ENCODE measurements around the gene LYRM2.

LYRM2 gene

DNA sequence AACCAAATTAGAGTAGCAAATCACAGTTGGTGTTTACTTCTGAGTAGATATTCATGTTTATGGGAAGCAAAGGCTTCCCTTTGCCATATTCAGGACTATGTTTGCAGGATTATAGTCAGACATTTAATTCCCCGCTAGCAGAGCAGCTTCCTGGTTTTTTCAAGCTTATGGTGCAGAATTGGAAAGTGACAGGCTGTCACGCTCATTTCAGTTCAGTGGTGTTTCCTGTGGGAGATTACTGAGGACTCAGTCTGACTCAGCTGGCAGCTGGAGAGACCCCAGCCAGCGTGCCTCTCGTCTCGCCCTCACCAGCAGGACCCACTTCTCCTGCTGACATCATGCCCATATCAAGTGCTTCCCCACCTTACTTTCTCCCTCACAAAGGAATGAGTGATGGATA lies 85.1 kb downstream of the LYRM2 start:
- no peak for DNase-seq

DNA sequence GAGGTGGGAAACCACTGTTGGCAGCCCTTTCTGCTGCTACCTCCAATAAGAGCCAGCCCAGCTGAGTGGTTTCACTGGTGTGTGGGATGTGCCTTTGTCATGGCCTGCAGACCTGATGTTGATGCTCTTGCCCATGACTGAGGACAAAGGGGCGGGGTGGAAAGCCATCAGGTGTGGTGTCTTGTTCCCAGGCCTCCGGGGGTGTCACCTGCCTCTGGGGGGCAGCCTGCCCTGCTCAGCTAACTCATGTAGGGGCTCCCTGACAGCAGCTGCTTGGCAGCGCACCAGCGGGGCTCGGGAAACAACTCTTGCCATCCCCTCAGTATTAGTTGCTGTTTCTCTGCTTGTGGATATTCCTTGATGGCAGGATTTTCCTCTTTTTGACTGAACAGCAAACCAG lies 91.3 kb downstream of the LYRM2 start:
- no peak for DNase-seq

DNA sequence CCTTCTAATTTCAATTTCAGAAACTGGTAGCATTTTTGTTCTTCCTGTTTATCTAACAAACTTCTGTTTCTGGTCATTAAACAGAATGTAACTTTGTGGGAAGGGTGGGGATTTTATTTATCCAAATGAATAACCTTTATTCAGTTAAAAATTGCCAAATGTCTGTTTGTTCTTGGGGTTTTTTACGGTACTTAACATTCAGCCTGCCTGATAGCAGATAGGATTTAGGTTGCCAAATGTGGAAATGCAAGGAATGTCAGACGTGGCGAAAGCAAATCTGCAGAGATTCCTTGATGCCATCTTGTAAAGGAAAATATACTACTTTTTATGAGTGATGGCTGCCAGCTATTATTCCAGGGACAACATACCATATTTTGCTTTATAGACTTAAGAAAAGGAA lies 95.7 kb downstream of the LYRM2 start:
- DNase-seq = no peak

DNA sequence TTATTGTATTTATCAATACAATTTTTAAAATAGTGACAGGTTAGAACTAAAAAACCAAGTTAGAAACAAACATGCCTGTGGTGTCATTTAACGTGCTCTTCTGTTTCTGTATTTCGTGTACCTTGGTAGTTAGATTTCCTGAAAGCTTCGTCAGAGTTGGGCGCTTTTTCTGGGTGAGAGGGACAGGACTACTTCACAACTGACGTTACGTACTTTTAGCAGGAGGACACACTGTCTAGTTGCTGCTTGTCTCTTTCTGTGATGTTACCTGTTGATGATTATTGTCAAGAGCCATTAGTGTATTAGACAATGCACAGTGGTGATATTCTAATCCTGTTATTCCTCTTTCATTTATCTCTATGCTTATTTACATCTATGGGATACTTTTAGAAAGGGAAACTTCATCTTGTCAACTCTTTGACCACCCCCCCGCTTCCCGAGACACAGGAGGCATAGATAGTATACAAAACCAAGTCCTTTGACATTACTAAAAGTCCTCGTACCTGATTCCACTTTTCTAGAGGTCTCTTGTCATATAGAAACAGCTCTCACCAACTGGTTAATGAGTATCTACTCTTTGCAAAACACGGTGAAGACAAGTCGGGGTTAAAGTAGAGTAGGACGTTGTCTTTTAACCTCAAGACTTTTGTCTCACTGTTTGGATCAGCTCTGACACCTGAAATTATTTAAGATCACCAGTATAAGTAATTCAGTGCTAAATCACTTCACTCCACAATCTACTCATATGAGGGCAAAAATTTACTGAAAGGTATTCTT lies 96.3 kb downstream of the LYRM2 start:
- no peak for DNase-seq

DNA sequence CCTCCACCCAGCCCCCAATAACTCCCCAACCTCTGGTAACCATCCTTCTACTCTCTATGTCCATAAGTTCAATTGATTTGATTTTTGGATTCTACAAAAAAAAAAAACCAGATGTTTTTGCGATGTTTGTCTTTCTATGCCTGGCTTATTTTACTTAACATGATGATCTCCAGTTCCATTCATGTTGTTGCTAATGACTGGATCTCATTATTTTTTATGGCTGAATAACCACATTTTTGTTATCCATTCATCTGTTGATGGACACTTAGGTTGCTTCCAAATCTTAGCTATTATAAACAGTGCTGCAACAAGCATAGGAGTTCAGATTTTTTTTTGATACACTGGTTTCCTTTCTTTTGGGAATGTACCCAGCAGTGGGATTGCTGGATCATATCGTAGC lies 98.8 kb downstream of the LYRM2 start:
- no peak for DNase-seq

DNA sequence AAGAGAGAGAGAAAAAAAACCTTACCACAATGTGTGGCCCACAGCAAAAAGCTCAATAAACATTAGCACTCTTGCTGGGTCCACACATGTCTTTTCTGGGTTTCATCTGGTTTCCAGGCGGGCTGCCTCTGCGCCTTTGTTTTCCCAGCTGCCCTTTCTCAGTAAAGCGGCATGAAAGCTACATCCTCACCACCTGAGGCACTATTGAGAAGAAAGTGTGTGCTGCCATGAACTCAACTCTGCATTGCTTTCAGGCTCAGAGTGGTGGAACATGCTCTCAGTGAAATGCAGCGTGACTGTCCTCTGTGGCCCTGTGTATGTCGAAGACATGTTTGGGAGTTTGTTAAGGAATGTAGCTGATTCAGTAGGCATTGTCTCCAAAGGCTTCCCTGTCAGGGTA lies 102.3 kb downstream of the LYRM2 start:
- DNase-seq = no peak

DNA sequence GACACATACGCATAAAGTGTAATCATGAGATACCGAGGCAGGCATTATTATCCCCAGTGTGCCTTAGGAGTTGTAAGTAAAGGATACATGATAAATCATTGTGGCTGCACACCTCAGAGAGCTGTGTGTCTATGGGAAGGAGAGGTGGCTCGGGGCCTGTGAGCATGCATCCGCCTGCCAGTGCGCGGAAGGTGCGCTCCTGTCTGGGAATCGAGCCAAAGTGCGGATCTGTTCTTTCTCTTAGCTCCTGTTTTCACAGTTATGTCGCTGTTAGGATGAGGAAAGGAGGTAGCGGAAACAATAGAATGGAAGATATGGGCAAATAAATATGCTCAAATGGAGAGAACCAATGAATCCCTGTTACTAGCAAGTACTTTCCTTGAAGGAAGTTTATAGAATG lies 107.6 kb downstream of the LYRM2 start:
- peak; percentile 83 for DNase-seq

DNA sequence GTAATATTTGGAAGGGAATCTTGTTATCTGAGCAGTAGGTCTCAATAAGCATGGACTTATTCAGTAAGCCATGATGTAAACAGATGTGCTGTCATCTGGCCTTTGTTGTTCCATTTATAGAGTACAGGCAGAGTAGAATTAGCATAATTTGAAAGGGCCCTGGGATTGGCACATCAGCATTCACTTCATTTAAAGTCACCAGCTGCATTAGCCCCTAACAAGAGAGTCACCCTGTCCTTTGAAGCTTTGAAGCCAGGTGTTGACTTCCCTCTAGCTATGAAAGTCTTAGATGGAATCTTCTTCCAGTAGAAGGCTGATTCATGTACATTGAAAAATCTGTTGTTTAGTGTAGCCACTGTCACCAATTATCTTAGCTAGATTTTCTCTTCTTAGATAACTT lies 109.7 kb downstream of the LYRM2 start:
- no peak for DNase-seq

DNA sequence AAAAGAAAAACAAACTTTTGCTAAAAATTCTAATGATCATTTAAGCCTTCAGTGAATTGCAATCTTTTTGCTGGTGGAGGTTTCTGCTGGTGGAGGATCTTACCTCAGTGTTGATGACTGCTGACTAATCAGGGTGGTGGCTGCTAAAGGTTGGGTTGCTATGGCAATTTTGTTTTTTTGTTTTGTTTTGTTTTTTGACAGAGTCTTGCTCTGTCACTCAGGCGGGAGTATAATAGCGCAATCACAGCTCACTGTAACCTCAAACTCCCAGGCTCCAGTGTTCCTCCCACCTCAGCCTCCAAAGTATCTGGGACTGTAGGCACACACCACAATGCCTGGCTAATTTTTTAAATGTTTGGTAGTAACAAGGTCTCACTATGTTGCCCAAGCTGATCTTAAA lies 110.9 kb downstream of the LYRM2 start:
- DNase-seq = no peak

DNA sequence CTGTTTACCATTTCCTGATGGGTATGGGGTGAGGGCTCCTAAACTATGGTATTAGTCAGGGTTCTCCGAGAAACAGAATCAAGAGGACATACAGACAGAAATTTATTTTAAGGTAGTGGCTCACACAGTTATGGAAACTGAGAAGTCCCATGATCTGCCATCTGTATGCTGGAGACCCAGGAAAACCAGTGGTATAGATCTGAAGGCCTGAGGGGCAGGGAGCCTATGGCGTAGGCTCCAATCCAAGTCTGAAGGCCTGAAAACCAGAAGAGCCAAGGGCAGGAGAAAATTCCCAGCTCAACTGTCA lies 112.0 kb downstream of the LYRM2 start:
- no peak for DNase-seq

DNA sequence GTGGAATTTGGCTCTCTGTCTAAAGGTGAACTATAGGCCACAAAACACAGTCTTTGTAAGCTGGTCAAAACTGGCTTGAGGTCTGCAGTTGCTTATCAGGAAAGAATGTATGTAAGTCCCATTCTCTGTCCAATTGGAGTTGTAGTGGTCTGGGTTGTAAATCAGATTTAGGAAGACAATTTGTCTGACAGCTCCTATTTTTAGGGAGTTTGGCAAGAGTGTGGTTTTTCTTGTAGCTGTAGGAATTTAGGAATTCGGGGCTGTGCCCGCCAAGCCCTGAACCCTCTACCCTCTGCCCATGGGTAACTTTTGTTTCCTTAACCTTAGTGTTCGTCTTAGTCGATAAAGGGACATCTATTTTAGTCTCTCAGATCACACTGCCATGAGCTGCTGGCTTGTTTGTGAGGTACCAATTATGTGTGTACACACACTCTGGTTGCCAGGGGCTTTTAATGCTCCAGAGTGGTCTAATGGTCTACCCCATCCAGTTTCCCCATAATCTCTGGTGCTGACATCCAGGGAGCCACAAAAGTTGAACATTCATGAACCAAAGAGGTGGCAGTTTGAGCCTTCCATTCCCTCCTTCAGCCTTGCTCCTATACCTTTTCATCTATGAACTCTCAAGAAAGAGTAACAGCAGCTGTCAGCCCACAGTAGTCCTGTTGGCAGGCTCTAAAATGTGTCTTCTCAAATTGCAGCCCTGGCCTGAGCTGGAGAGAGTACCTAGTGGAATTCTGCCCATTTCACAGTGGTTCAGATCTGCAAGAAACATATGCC lies 112.6 kb downstream of the LYRM2 start:
- no peak for DNase-seq

DNA sequence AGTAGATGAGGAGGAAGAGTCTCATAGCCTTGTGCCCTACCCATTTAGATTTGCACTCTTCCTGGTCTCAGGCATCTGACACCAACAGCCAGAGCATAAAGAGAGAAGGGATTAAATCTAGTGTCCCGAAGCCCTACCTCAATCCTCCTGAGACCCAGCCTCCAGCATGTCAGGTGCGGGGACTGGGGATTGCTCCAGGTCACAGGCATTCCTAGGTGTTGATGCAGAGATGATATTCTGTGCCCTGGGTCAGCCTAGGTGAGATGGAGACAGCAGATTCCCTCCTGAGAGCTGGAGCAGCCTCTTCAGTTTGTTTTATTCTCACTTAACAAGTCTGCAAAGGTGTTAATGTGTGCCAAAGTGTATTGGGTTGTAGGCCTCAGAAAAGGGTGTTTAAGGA lies 115.8 kb downstream of the LYRM2 start:
- no peak for DNase-seq

DNA sequence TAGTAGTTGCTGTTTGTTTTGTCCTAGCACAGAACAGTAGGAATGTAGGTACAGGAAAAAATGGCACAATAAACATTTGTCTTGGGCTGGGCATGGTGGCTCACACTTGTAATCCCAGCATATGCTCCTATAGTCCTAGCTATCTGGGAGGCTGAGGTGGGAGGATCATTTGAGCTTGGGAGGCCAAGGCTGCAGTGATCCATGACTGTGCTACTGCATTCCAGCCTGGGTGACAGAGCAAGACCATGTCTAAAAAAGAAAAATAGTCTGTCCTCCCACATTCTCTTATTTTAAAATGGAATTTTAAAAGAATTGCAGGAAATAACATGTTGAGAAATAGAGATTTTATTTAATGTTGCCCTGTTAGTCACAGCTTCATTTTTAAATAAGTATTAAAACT lies 117.8 kb downstream of the LYRM2 start:
- no peak for DNase-seq

DNA sequence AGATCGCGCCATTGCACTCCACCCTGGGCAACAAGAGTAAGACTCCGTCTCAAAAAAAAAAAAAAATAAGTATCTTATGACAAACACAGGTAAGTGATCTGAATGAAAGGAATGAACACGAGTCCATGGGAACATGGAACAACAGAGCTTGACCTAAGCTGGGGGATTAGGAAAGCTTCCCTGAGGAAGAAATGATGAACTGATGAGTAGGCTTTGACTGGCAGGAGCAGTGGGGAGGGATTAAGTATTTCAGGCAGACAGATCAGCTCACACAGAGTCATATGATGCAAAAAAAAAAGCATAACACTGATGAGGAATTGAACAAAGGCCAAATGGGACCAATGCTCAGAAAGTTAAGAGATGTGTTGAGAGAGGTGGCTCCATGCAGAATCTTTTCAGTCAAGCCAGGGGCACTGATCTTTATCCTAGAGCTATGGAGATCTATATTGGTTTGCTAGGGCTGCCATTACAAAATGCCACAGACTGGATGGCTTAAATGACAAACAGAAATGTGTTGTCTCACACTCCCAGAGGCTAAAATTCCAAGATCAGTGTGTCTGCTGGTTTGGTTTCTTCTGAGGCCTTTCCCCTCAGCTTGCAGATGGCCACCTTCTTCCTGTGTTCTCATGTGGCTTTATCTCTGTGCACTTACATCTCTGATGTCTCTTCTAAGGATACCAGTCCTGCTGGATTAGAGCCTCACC lies 120.0 kb downstream of the LYRM2 start:
- DNase-seq = no peak

Measured in DMS153 (cell line).